ENCODE results near the gene USP20.

The USP20 gene

DNA sequence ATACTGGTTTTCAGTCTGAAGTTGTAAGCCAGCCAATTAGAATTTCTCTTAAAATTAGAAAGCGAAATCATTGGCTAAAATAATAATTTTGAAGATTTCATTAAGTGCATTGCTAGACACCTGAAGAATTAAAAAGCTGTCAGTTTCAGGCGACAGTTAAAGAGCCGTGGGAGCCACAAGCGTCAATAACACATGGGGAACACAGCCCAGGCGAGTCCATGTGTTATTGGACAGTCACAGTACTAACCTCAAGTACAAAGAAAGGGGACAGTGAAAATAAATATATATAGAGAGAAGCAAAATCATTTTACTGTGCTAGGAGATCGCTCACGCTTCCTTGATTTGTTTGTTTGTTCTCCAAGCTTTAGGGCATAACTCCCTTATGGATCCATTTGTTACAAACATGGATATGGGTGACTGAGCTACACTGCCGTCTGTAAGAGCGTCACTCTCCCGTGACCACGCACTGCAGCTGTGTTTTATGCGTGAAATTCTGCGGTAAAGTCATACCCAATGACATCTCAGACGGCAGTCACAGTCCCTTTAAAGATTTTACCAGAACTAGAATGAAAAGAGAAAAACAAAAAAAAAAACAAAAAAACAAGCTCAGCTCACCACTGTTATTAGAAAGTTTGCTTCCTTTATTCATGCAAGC lies 83.2 kb downstream of the USP20 start:
- no peak for DNase-seq (ENCODE audit: low read depth in 2 of 2)

DNA sequence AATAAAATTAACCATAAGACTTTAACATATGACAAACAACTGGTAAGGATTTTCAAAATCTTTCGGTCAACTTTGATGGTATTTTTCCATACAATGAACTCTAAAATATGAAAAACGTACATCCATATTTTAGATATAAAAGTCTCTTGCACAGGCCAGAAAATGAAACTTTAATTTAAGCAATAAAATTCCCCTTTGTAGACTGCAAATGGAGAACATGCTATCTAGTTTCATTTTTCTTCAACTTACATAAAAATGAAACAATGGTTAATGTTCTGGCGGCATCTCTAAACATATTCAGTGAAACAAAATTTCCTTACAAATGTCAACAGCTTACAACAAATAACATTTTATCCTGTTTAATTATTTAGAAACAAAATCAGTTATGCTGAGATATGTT lies 84.0 kb downstream of the USP20 start:
- no peak for DNase-seq (ENCODE audit: low read depth in 2 of 2)

DNA sequence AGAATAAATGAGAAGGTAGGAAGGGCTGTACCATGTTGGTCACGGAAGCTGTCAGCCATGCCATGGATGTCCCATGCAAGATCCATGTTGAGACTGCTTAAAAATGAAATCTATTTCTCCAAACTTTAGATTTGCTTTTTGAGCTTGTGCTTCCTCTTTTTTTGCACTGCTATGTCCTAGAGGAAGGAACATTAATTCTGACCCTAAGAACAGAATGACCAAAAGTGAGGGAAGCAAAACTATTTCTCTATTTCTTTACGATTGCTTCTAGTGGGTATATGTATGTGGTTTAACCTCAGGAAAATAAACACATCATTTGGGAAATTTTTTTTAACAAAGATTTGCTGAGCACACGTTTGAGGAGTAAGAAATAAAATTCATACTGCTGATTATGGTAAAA lies 84.6 kb downstream of the USP20 start:
- DNase-seq (ENCODE audit: low read depth in 2 of 2) = no peak

- DNase-seq (ENCODE audit: low read depth in 2 of 2) = no peak
Observed at GRCh38 chr9:129921905-129922304, 86.6 kb downstream of the USP20 start.

DNA sequence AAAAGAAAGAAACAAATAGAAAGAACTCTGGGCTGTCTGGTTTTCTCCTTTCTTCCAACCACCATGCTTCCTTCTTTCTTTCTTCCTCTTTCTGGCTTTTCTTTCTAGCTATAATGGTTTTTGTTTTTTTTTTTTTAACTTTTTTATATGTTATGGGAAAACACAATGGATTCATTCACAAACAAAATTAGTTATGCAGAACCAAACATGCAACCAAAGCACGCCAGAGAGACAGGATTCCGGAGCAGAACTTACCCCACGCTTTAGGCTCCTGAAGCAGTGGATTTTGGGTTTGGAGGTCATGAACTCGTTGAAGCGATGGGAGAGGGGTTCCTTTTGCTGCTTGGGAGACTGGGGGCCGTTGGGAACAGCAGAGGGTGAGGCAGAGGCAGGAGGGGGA lies 88.3 kb downstream of the USP20 start:
- DNase-seq (ENCODE audit: low read depth in 2 of 2) = no peak

DNA sequence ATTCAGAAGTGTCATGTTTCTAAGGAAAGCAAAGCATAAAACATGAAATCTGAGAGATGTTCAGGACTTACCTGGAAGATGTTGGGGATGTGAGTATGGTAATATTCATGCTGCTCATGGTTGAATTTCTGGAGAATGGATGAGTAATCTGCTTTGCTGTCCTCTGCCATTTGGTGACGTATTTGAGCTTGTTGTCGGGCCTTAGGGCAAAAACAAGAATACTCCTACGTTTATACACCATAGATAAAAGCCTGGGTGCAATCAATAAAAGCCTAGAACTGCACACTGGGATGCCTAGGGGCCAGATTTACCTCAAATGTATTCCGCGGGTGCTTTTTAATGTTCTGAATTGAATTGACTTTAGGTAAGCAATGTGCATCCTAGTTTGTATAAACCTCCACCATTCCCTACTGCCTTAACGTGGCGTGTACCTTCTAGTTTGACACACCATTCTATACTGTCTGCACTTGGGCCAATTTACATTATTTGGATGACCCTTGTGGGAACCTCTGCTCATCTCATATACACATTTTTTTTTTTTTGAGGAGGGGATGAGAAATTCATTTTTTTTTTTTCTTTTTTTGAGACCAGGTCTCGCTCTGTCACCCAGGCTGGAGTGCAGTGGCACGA lies 94.4 kb downstream of the USP20 start:
- DNase-seq (ENCODE audit: low read depth in 2 of 2) = no peak

DNA sequence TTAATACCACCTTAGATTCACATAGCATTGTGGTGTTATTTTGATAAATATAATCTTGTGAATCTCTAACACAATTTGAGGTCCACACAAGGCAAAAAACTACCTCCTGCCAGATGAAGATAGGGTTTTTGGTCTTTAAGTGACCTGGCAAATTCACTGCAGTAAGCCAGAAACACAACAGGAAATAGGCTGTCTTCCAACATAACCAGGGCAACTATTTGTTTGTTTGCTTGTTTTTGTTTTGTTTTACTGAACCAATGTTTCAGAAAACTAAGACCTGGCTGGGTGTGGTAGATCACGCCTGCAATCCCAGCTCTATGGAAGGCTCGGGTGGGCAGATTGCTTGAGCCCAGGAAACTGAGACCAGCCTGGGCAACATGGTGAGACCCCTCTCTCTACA lies 95.5 kb downstream of the USP20 start:
- no peak for DNase-seq (ENCODE audit: low read depth in 2 of 2)

All from stimulated activated CD8-positive, alpha-beta memory T cell treated with anti-CD3 and anti-CD28 coated beads, Interleukin-15, amount 100 ng/mL, for 4 hours (primary cell).